SK-N-SH (cell line): ENCODE data around the gene BAHCC1.

ENCODE experiments used
- SIN3A ChIP-seq: IDR thresholded peaks from 2 replicates; pipeline ENCODE4 v1.6.1; 2012; ENCODE audit warnings: low read depth, mild to moderate bottlenecking, low read length, moderate library complexity, borderline replicate concordance
- TF ChIP-seq, protein P1 (sequence below): fragments of 150-350 bp; IDR thresholded peaks from 2 replicates; pipeline ENCODE4 v1.6.1; 2016; ENCODE audit warnings: mild to moderate bottlenecking, low read depth, low read length

DNA sequence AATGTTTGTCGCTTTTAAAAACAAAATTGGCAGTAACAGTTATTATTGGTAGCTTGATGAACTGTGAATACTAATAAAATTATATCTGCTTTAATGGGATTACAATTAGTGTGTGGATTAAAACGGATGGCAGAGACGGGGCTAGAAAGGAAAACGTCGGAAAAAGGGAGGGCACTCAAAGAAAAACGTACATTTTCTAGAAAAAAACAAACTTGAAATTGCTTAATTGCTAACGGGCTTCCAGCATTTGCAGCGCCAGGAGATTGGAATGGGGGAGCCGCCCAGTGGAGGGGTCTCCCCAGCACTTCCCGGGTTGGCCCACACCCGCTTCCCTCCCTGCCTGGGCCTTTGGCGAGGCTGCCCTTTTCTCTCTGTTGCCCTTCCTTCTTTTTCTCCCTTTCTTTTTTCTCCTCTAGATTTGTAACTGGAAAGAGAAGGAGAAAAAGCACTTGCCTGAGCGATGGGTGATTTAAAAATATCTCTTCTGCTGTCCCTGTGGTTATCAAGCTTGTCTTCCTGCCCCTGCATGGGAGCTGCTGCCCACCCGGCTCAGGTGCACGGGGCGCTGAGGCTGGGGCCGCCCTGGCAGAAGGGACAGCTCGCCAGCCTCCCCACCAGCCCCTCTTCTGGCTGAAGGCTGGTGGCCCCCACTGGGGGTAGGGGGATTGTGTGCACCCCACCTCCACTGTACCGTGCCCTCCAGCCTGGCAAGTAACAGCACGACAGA lies 5.9 kb downstream of the BAHCC1 start:
- TF ChIP-seq, protein P1, sequence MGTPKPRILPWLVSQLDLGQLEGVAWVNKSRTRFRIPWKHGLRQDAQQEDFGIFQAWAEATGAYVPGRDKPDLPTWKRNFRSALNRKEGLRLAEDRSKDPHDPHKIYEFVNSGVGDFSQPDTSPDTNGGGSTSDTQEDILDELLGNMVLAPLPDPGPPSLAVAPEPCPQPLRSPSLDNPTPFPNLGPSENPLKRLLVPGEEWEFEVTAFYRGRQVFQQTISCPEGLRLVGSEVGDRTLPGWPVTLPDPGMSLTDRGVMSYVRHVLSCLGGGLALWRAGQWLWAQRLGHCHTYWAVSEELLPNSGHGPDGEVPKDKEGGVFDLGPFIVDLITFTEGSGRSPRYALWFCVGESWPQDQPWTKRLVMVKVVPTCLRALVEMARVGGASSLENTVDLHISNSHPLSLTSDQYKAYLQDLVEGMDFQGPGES: no peak
- no peak for TF ChIP-seq SIN3A
